ENCODE measurements around the gene ENTPD5.

ENTPD5 gene

GRCh38 chr14:73913256-73913655 is 105.8 kb downstream of the ENTPD5 start:
- no peak for DNase-seq (ENCODE audit: low spot score)

GRCh38 chr14:73909681-73910080 is 109.4 kb downstream of the ENTPD5 start:
- no peak for DNase-seq (ENCODE audit: low spot score)

More at GRCh38 chr14:73913256-73913655, 105.8 kb downstream of the ENTPD5 start:
- no peak for TF ChIP-seq CTCF (IDR thresholded peaks at IDR 0.05; ENCODE audit: extremely low read depth, missing control alignments)

More at GRCh38 chr14:73909681-73910080, 109.4 kb downstream of the ENTPD5 start:
- TF ChIP-seq CTCF (IDR thresholded peaks at IDR 0.05; ENCODE audit: extremely low read depth, missing control alignments): no peak

Measured in GM20000 (cell line).